Suppressor macrophage (primary cell): ENCODE measurements around the gene SERPING1.

ENCODE experiments used
- DNase-seq, 4 experiments: peaks; one replicate each; pipeline ENCODE4 v3.0.0-alpha.2; 2020 to 2022
- total RNA-seq, 17 experiments: gene quantifications; one replicate each; lab custom pipeline; 2026; ENCODE audit warnings: mixed read lengths in 6 of 17, inconsistent platforms in 3 of 17; lab: John Stamatoyannopoulos, UW

SERPING1 gene
- total RNA-seq = 0.05 to 36.4 (median 1.0) reads per million in 17 experiments

DNA sequence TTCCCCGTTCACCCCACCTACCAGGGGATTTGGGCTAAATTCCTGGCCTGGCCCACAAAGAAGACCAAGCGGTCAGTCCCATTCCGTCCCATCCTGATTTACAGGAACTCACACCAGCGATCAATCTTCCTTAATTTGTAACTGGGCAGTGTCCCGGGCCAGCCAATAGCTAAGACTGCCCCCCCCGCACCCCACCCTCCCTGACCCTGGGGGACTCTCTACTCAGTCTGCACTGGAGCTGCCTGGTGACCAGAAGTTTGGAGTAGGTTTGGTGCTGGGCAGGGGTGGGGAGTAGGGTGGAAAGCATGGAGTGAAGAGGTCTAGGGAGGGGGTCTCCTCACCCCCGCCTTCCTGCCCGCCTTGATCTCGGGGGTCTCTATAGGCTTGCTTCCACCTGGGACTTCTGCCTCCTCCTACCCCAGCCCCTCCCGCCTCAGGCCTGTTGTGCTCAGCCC lies at the start of gene SERPING1:
TSS of gene SERPING1 (plus strand) at position 225 of the 455 bp plus-strand sequence. CDS start 586 bp downstream, outside the sequence.
- DNase-seq = no peak

GRCh38 chr11:57547854-57548377 lies 49.6 kb upstream of the SERPING1 start:
- DNase-seq = peak; percentile 34 to 65 (median 60)

GRCh38 chr11:57549983-57550382 lies 47.5 kb upstream of the SERPING1 start:
- DNase-seq = no peak

DNA sequence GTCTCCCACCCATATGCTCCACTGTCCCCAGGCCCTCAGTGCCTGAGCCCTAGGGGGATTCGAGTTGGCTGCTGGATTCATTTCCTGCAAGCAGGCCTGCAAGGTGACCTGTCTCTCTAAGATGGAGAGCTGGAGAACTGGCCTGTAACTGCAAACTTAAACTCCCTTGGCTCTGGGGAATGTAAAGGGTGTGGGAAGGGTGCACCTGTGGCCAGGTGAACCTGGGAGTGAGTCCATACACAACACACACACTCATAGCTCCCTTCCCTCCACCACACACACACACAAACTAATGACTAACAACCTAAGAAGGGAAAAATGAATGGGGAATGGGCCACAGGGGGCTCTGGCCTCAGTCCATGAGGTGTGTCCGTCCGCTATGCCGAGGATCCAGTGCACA lies 45.5 kb upstream of the SERPING1 start:
- DNase-seq = no peak

- no peak for DNase-seq
Measured at GRCh38 chr11:57552479-57552878, 45.0 kb upstream of the SERPING1 start.

DNA sequence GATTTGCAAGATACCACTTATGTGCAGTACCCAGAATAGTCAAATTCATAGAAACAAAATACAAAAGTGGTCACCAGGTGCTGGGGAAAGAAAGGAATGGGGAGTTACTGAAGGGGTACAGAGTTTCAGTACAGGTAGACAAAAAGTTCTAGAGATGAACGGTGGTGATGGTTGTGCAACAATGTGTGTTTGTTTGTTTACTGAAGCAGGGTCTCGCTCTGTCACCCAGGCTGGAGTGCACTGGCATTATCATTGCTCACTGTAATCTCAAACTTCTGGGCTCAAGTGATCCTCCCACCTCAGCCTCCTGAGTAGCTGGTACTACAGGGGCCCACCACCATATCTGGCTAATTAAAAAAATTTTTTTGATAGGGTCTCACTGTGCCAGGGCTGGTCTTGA lies 42.1 kb upstream of the SERPING1 start:
- DNase-seq = no peak

DNA sequence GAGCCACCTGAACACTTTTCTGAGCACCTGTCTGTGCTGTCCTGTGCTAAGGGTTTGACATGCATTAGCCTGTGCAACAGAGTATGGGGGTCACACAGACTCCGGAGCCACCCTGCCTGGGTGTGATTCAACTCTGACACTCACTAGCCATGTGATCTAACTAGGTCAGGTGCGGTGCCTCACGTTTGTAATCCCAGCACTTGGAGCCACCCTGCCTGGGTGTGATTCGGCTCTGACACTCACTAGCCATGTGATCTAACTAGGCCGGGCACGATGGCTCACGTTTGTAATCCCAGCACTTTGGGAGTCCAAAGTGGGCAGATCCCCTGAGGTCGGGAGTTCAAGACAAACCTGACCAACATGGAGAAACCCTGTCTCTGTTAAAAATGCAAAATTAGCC lies 41.4 kb upstream of the SERPING1 start:
- no peak for DNase-seq

- DNase-seq = no peak
Measured at GRCh38 chr11:57560146-57560545, 37.3 kb upstream of the SERPING1 start.

DNA sequence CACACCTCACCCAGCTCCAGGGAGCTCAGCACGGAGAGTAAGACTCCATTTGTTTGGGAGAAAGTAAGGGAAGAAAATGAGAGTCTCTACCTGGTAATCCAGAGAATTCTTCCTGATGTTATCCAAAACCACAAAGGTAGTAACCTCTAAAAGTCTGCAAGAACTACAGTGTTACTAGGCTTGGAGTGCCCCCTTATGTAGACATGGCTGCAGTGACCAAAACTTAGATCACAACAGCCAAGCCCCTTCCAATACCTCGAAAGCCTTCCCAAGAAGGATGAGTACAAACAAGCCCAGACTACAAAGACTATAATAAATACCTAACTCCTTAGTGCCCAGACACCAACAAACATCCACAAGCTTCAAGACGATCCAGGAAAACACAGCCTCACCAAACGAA lies 34.9 kb upstream of the SERPING1 start:
- no peak for DNase-seq

- DNase-seq = peak; percentile 48 to 74 (median 66)
Measured at GRCh38 chr11:57566005-57566904, 31.2 kb upstream of the SERPING1 start.

- peak in 2 of 4 experiments; percentile 27 to 29 for DNase-seq
Measured at GRCh38 chr11:57566905-57567514, 30.5 kb upstream of the SERPING1 start.

- DNase-seq = peak; percentile 40 to 81 (median 59)
Measured at GRCh38 chr11:57567515-57568329, 29.8 kb upstream of the SERPING1 start, which contains the start of gene UBE2L6. Gene UBE2L6, minus strand, starts transcription at chr11:57567672. Its CDS starts 61 bp downstream, at chr11:57567611.

DNA sequence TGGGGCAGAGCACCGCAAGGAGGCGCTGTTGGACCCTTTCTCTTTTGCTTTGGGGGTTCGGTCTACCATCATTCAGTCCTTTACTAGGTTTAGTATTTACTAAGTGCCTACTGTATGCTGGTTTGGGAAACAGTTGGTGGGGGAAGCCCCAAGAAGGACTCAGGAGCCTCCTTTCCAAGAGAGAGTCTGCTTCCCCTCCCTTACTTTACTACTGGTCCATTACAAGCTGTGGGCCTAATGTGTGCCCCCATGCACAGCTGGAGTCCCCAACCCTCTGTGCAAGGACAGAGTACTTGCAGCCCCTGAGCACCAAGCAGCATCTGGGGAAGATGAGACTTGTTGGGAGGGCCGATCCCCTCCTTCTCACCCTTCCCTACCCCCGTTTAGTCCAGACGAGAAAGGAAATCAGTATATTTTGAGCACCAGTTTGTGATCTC lies 29.1 kb upstream of the SERPING1 start:
- peak; percentile 88 to 96 (median 94) for DNase-seq

DNA sequence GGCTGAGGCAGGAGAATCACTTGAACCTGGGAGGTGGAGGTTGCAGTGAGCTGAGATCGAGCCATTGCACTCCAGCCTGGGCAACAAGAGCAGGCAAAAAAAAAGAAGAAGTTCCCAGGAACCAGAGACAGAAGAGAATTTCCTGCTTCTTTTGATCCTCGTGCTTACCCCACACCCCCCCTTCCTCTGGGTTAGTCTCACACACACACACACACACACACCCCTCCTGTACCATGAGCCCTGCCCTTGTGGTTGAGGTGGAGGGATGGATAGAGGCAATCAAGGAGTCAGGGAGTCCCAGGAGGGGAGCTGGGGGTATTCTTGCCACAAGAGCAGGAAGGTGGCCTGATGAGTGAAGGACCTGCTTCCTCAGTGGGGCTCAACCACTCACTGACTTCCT lies 25.9 kb upstream of the SERPING1 start:
- peak; percentile 36 to 74 (median 60) for DNase-seq

DNA sequence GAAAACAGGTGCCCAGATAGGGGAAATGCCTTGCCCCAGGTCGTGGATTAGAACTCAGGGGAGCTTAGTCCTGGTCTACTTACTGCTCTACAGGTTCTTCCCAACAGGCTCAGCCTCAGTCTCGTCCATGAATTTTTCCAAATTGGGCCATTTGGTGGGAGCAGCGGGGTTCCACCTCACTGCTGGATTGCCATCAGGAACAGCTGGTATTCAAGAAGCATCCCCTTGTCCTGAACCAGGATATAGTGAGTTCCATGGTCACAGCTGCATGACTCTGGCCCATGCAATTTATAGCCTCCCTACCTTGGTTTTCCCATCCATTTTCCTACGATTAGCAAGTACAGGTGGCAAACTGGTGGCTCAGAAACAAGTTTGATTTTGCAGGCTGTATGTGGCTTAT lies 23.4 kb upstream of the SERPING1 start:
- no peak for DNase-seq

- no peak for DNase-seq
Measured at GRCh38 chr11:57584341-57584740, 13.1 kb upstream of the SERPING1 start.

GRCh38 chr11:57585301-57585700 lies 12.2 kb upstream of the SERPING1 start:
- DNase-seq = peak in 2 of 4 experiments; percentile 12 to 25

- peak; percentile 3 to 50 (median 28) for DNase-seq
Measured at GRCh38 chr11:57586711-57587245, 10.7 kb upstream of the SERPING1 start.

GRCh38 chr11:57588046-57588710 lies 9.3 kb upstream of the SERPING1 start:
- peak; percentile 12 to 48 (median 40) for DNase-seq

- DNase-seq = no peak
Measured at GRCh38 chr11:57596266-57596885, 1.1 kb upstream of the SERPING1 start.
